PC-3 (cell line): ENCODE measurements around the gene TFIP11. TPM values are rescaled to one million over a fixed set of nuclear protein-coding genes. Genes with fewer than 3 reads are reported as not detected.

ENCODE experiments used
- ATAC-seq: fragments of 200-7000 bp; cut with Tn5 transposase; 2 replicates; pipeline ENCODE4 v1.9.1; 2020; ENCODE audit warnings: mild to moderate bottlenecking, moderate library complexity
- BruUV-seq: library from RNA; stranded (reverse); fragments of 400-500 nt; replicated peaks from 2 replicates; lab custom pipeline; 2021; lab: Mats Ljungman, UMichigan
- CTCF ChIA-PET: fragments of 300-600 bp; sonication (Branson Sonifier 250); formaldehyde crosslinking; loops from one replicate; lab custom pipeline; 2022; ENCODE audit warnings: antibody characterized with exemption; lab: Charles Lee
- POLR2A ChIA-PET: fragments of 300-600 bp; sonication (Branson Sonifier 250); formaldehyde crosslinking; loops from one replicate; lab custom pipeline; 2022; ENCODE audit warnings: antibody characterized with exemption; ENCODE audit not compliant: unreplicated experiment; lab: Charles Lee
- DNase-seq: peaks from one replicate; pipeline ENCODE4 v3.0.0-alpha.2; 2015
- H2AFZ ChIP-seq: fragments of 300-600 bp; sonication (generic); 2 replicates; pipeline ENCODE4 v1.6.0; 2016; ENCODE audit warnings: antibody characterized with exemption, low read length
- H3F3A ChIP-seq: fragments of 300-600 bp; sonication (generic); one replicate; pipeline ENCODE4 v1.6.0; 2017; ENCODE audit warnings: antibody characterized with exemption, low read length, control low read depth, mild to moderate bottlenecking; ENCODE audit not compliant: unreplicated experiment
- H3K27ac ChIP-seq: fragments of 300-600 bp; sonication (generic); 2 replicates; pipeline ENCODE4 v1.5.1; 2016; ENCODE audit warnings: mild to moderate bottlenecking, low read length
- H3K27me3 ChIP-seq: fragments of 300-600 bp; sonication (generic); 2 replicates; pipeline ENCODE4 v1.6.1; 2016; ENCODE audit warnings: low read length, mixed read lengths
- H3K36me3 ChIP-seq: fragments of 300-600 bp; sonication (generic); 2 replicates; pipeline ENCODE4 v1.6.1; 2016; ENCODE audit warnings: low read depth, mixed run types, low read length, mixed read lengths
- H3K4me1 ChIP-seq: fragments of 300-600 bp; sonication (generic); 2 replicates; pipeline ENCODE4 v1.5.1; 2016; ENCODE audit warnings: low read length; ENCODE audit not compliant: insufficient read depth
- H3K4me2 ChIP-seq: fragments of 300-600 bp; sonication (generic); 2 replicates; pipeline ENCODE4 v1.6.0; 2016; ENCODE audit warnings: low read length
- H3K4me3 ChIP-seq: fragments of 300-600 bp; sonication (generic); 2 replicates; pipeline ENCODE4 v1.5.1; 2016; ENCODE audit warnings: mild to moderate bottlenecking, low read length, mixed read lengths
- H3K79me2 ChIP-seq: fragments of 300-600 bp; sonication (generic); 2 replicates; pipeline ENCODE4 v1.6.1; 2017; ENCODE audit warnings: low read length, mixed read lengths
- H3K9ac ChIP-seq: fragments of 300-600 bp; sonication (generic); 2 replicates; pipeline ENCODE4 v1.6.0; 2016; ENCODE audit warnings: mild to moderate bottlenecking, low read length
- H3K9me2 ChIP-seq: fragments of 300-600 bp; sonication (generic); replicated peaks from 2 replicates; pipeline ENCODE4 v1.6.1; 2016; ENCODE audit warnings: mixed run types, low read length, mixed read lengths
- H3K9me3 ChIP-seq: fragments of 300-600 bp; sonication (generic); 2 replicates; pipeline ENCODE4 v1.6.1; 2016; ENCODE audit warnings: low read length, mixed read lengths
- H4K20me1 ChIP-seq: fragments of 300-600 bp; sonication (generic); 2 replicates; pipeline ENCODE4 v1.6.1; 2016; ENCODE audit warnings: low read length, mixed read lengths
- EZH2 ChIP-seq: fragments of 300-600 bp; sonication (generic); IDR thresholded peaks from one replicate; pipeline ENCODE4 v1.6.1; 2017; ENCODE audit warnings: antibody characterized with exemption, mild to moderate bottlenecking, low read length; ENCODE audit not compliant: unreplicated experiment
- EZH2phosphoT487 ChIP-seq: fragments of 300-600 bp; sonication (generic); IDR thresholded peaks from 2 replicates; pipeline ENCODE4 v1.6.1; 2018; ENCODE audit warnings: mild to moderate bottlenecking, antibody characterized with exemption, low read length, borderline replicate concordance
- intact Hi-C: fragments of 100-400 bp; cut with micrococcal nuclease; formaldehyde crosslinking; loops from 2 replicates; pipeline ENCODE4 v1.9.0; 2023
- total RNA-seq: library from RNA; depleted of rRNA; stranded (reverse); fragments of >200 nt; gene quantifications from 2 replicates; pipeline ENCODE4 v1.2.3, GENCODE V29; 2014
- TF ChIP-seq, protein P1 (sequence below): fragments of 300-600 bp; sonication (generic); conservative IDR thresholded peaks from 2 replicates; pipeline ENCODE4 v1.5.1; 2017; ENCODE audit warnings: antibody characterized with exemption, low read depth, mild to moderate bottlenecking, low read length

Gene TFIP11
- total RNA-seq, 1 experiment from 2014 or later = 22.4 TPM

DNA sequence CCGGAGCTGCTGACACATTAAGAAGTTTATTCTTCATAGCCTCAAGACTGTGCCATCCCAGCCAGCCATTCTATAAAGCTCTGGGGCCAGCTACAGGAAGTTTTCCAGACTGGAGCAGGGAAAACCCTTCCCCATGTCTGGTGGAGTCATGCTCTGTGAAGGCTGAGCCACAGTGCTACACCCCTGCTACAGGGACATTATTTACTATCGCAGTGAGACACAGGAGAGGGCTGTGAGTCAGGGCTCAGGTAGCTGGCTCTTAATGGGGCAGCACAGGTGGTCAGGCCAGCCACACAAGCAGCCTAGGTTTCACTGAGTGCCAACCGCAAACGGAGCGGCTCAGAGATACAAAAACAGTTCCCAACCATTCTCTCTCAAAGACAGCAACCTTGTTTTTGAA lies 40.8 kb downstream of the TFIP11 start:
- ChIA-PET POLR2A (no interaction called here), CTCF (interaction anchor here (0.6 kb wide), 1 partner anchor 103 kb away, joined by 3 read pairs; no protein-coding TSS in a partner anchor)
- Histone ChIP-seq H3K4me1 (peaks cover 35% of the 10 kb centered on the region), H3F3A (peaks cover 4% of the 10 kb centered on the region), H3K36me3 (peaks cover 15% of the 10 kb centered on the region), H4K20me1 (no peaks in the 10 kb centered on the region), H3K9me2 (no peaks in the 10 kb centered on the region), H3K9me3 (no peaks in the 10 kb centered on the region), H3K27me3 (no peaks in the 10 kb centered on the region), H3K9ac (no peak overlapping the region), H2AFZ (no peak overlapping the region), H3K27ac (peak overlapping the region; percentile 77), H3K4me2 (peak overlapping the region; percentile 65), H3K79me2 (peaks cover 5% of the 10 kb centered on the region; the same call in 1 of the 2 replicates), H3K4me3 (0 out of 2 replicates have a peak overlapping the region, but pooled peaks have one; percentile 30)
- TF ChIP-seq EZH2phosphoT487 = no peak
- intact Hi-C loops = no loop called here
- BruUV-seq = no TSS peak
- DNase-seq (peak; percentile 92), ATAC-seq (peak; percentile 100)

DNA sequence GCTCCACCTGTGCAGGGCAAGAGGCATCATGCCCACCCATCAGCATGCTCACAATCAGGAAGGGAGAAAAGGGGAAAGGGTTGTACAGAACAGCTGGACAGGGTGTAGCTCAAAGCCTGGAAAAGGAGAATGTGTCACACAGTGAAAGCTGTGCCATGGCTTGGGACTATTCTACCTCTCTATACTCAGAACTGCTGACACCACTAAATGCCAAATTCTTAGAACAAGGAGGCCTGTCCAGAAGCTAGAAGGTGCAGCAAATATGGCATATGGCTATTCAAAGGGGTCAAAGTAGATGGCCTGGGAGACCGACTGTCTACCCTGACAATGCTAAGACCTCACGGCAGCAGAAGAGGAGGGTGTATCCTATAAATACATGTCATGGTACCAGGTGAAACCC lies 41.5 kb downstream of the TFIP11 start:
- H3K4me2 ChIP-seq = peak overlapping the region; percentile 14; the same call in 1 of the 2 replicates
- no peak for ATAC-seq
- BruUV-seq = no TSS peak
- no peak overlapping the region for H3K4me3 ChIP-seq
- ChIA-PET POLR2A (no interaction called here), CTCF (no interaction called here)
- TF ChIP-seq EZH2 = no peak
- TF ChIP-seq EZH2phosphoT487 = no peak
- TF ChIP-seq, protein P1, sequence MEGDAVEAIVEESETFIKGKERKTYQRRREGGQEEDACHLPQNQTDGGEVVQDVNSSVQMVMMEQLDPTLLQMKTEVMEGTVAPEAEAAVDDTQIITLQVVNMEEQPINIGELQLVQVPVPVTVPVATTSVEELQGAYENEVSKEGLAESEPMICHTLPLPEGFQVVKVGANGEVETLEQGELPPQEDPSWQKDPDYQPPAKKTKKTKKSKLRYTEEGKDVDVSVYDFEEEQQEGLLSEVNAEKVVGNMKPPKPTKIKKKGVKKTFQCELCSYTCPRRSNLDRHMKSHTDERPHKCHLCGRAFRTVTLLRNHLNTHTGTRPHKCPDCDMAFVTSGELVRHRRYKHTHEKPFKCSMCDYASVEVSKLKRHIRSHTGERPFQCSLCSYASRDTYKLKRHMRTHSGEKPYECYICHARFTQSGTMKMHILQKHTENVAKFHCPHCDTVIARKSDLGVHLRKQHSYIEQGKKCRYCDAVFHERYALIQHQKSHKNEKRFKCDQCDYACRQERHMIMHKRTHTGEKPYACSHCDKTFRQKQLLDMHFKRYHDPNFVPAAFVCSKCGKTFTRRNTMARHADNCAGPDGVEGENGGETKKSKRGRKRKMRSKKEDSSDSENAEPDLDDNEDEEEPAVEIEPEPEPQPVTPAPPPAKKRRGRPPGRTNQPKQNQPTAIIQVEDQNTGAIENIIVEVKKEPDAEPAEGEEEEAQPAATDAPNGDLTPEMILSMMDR = no peak
- H4K20me1 ChIP-seq = no peaks in the 10 kb centered on the region
- no peaks in the 10 kb centered on the region for H3K9me3 ChIP-seq
- intact Hi-C loops = no loop called here
- peaks cover 5% of the 10 kb centered on the region; the same call in 1 of the 2 replicates for H3K79me2 ChIP-seq
- peaks cover 35% of the 10 kb centered on the region for H3K4me1 ChIP-seq
- H3K27me3 ChIP-seq = no peaks in the 10 kb centered on the region
- no peak for DNase-seq
- H3K27ac ChIP-seq = peak overlapping the region; percentile 63
- no peak overlapping the region for H2AFZ ChIP-seq
- H3K36me3 ChIP-seq = peaks cover 15% of the 10 kb centered on the region
- H3K9ac ChIP-seq = no peak overlapping the region
- H3F3A ChIP-seq = peaks cover 4% of the 10 kb centered on the region
- H3K9me2 ChIP-seq = no peaks in the 10 kb centered on the region

DNA sequence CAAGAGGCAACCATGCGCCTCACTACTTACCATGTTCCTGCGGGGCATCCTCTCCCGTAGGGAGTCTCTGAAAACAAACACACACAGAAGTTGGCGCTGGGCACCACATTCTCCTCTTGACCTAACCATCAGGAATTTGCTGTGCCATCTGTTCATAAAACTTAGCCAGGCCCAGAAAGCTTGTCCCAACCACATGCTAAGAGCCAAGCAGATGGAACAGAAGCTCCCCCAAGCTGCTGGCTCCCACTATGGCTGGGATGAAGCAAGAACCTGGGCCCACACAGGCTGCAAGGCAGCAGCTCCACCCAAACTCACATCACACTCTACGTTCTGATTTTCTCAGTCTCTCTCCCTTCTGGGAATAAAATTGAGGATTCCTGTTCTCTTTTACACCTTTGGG lies 46.1 kb downstream of the TFIP11 start:
- Histone ChIP-seq H3K9me2 (no peaks in the 10 kb centered on the region), H3K27me3 (no peaks in the 10 kb centered on the region), H4K20me1 (no peaks in the 10 kb centered on the region), H3K4me1 (peaks cover 7% of the 10 kb centered on the region), H3K9ac (no peak overlapping the region), H2AFZ (no peak overlapping the region), H3K4me2 (no peak overlapping the region), H3K4me3 (no peak overlapping the region), H3K9me3 (no peaks in the 10 kb centered on the region), H3F3A (no peaks in the 10 kb centered on the region), H3K79me2 (no peaks in the 10 kb centered on the region), H3K27ac (no peak overlapping the region), H3K36me3 (peaks cover 13% of the 10 kb centered on the region; the same call in 1 of the 2 replicates)
- DNase-seq (no peak), ATAC-seq (no peak)
- ChIA-PET POLR2A (no interaction called here), CTCF (interaction anchor here (0.7 kb wide), 1 partner anchor 102 kb away, joined by 3 read pairs; no protein-coding TSS in a partner anchor)
- BruUV-seq = no TSS peak
- intact Hi-C loops = no loop called here
- TF ChIP-seq, protein P1 = no peak
- TF ChIP-seq EZH2 (no peak), EZH2phosphoT487 (no peak)
